OCI-LY1 (cell line): ENCODE measurements around the gene KRTAP10-7.

Experiments used
- EZH2 ChIP-seq: fragments of 200-600 bp; sonication (generic), shearing (Covaris generic); IDR thresholded peaks from 2 replicates; pipeline ENCODE4 v1.8.0; 2017; ENCODE audit warnings: borderline replicate concordance, mixed run types, mild to moderate bottlenecking, antibody characterized with exemption, low read length, moderate library complexity, mixed read lengths
- TF ChIP-seq, protein P1 (sequence below): fragments of 200-600 bp; sonication (generic), shearing (Covaris generic); IDR thresholded peaks from 2 replicates; pipeline ENCODE4 v1.5.1; 2017; ENCODE audit warnings: mild to moderate bottlenecking, antibody characterized with exemption, low read length, moderate library complexity, mixed read lengths

DNA sequence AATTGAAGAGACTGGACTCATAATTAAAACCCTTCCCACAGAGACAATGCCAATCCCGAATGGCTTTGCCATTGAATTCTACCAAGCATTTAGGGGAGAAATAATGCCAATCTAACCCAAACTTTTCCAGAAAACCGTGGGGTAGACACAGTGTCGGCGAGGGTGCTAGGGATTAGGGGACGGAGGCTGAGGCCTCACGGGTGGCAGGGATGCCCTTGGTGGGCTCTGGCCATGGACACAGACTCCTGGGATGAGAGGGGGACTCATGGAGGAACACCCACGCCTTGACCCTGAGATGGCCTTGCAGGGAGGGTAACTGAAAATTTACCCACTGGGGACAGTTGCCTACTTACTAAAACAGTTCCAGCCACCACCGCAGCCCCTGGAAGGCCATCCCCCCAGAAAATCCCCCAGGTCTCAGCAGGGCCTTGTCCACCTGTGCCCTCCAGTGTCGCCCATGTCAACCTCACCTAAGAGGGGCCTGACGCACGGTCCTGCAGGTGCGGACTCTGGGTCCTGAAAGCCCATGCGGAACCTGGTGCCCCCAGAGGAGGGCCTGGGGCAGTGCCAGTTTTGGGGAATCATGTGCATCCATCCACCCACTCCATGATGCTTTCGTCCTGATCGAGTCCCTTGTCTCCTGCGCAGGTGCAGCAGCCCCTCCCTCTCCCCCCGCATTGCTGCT lies 21.9 kb upstream of the KRTAP10-7 start:
- TF ChIP-seq, protein P1, sequence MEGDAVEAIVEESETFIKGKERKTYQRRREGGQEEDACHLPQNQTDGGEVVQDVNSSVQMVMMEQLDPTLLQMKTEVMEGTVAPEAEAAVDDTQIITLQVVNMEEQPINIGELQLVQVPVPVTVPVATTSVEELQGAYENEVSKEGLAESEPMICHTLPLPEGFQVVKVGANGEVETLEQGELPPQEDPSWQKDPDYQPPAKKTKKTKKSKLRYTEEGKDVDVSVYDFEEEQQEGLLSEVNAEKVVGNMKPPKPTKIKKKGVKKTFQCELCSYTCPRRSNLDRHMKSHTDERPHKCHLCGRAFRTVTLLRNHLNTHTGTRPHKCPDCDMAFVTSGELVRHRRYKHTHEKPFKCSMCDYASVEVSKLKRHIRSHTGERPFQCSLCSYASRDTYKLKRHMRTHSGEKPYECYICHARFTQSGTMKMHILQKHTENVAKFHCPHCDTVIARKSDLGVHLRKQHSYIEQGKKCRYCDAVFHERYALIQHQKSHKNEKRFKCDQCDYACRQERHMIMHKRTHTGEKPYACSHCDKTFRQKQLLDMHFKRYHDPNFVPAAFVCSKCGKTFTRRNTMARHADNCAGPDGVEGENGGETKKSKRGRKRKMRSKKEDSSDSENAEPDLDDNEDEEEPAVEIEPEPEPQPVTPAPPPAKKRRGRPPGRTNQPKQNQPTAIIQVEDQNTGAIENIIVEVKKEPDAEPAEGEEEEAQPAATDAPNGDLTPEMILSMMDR, result no peak
- TF ChIP-seq EZH2, result no peak
